HG02943 (cell line): Measurements from ENCODE around the gene SIVA1.

Experiments used
- ATAC-seq: cut with Tn5 transposase; IDR thresholded peaks from one replicate; pipeline ENCODE4 v1.9.1; 2021; ENCODE audit warnings: mild to moderate bottlenecking, low read depth, moderate library complexity; ENCODE audit not compliant: unreplicated experiment

The SIVA1 gene

GRCh38 chr14:104734051-104734587 is 18.8 kb upstream of the SIVA1 start:
- ATAC-seq: no peak

DNA sequence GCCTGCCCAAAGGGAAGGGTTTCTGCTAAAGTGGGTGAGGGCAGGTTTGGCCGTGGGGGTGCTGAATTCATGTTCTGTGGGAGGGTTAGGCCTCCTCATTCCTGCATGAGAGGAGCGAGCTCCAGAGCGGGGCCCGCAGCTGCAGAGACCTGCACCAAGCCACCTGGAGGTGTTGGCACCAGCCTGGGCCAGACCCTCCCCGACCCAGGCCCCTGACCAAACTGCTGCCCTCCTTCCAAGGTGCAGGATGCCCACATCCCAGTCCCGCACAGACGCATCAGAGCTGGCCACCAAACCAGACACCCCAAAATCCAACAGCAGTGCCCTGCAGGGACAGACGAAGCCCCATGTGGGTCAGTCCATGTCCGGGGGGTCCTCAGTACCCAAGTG is 18.4 kb upstream of the SIVA1 start:
- ATAC-seq: no peak

DNA sequence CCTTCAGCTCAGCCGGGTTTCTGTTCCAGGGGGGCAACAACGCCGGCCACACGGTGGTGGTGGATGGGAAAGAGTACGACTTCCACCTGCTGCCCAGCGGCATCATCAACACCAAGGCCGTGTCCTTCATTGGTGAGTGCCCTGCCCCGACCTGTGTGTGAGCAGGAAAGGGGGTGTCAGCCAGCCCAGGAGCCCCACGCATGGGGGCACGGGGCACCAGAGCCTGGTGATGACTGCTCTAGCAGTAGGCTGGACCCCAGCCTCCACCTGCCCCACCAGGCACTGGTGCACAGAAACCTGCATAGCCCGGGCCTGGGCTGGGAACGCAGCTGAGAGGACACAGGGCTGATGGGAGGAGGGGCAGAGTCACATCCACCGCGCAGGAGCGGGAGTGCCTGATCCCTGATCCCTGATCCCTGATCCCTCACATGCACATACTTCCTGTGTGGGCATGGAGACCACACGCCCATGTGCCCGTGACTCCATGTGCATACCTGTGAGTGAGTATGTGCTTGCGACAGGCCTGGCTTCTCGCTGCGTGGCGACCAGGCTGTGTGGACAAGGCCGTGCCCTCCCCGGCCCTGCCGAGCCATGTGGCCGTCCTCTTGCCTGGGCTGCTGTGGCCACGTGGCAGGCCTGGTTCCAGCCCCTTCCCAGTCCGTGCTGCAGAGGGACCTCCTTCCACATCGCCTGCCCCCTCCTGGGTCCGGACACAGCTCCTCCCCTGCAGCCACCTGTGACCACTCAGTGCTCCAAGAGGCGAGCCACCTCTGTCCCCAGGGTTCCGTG is 17.8 kb upstream of the SIVA1 start:
- ATAC-seq: no peak

DNA sequence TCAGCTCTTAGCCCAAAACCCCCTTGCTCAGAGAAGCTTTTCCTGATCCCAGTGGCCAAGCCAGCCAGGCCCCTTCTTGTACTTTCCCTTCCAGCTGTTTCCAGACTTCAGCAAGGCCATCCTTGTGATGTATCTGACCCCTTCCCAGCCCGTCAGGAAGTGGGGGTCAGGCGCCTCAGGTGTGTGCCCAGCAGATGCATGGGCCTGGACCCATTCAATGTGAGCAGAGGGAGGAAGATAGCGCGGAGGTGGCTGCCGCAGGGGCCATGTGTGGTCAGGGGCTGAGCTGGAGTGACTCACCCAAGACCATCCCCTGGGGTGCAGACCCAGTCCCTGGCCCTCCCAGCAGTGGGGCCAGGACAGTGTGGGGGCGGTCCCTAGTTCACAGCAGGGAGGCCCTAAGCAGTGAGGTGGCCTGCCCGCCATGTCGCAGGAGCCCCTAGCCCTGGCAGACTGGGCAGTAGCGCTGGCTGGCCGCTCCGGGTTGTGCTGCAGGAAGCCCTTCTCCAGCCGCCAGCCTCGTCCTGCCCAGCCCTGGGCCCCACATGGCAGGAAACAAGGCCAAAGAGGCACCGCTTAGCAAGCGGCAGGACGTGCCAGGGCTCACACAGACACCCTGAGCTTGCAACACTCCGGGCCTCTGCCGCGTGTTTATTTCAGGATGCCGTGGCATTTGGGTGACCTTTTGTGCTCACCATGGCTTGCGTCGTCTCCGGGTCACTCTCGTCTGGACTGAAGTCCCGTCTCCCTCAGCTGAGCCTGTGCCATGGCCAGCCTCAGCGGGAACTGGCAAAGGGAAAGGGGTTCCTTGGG is 16.9 kb upstream of the SIVA1 start:
- no peak for ATAC-seq

- ATAC-seq: no peak
Observed at GRCh38 chr14:104738375-104739019, 14.4 kb upstream of the SIVA1 start.

DNA sequence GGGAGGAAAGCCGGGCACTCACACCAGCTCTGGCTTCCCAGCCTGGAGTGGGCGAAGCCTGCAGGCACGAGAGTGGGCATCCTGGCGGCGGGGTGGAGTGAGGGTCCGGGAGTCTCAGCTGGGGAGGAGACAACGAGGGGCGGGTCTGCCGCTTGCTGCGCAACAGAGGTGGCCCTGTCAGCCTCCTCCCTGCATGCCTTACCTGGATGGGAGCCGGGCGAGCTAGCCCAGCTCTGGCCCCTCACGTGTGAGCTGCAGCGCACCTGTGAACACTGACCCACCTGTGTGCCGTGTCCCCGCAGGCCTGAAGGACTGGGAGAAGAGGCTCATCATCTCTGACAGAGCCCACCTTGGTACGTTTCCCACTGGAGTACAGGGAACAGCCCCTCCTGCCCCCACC is 13.9 kb upstream of the SIVA1 start:
- no peak for ATAC-seq

DNA sequence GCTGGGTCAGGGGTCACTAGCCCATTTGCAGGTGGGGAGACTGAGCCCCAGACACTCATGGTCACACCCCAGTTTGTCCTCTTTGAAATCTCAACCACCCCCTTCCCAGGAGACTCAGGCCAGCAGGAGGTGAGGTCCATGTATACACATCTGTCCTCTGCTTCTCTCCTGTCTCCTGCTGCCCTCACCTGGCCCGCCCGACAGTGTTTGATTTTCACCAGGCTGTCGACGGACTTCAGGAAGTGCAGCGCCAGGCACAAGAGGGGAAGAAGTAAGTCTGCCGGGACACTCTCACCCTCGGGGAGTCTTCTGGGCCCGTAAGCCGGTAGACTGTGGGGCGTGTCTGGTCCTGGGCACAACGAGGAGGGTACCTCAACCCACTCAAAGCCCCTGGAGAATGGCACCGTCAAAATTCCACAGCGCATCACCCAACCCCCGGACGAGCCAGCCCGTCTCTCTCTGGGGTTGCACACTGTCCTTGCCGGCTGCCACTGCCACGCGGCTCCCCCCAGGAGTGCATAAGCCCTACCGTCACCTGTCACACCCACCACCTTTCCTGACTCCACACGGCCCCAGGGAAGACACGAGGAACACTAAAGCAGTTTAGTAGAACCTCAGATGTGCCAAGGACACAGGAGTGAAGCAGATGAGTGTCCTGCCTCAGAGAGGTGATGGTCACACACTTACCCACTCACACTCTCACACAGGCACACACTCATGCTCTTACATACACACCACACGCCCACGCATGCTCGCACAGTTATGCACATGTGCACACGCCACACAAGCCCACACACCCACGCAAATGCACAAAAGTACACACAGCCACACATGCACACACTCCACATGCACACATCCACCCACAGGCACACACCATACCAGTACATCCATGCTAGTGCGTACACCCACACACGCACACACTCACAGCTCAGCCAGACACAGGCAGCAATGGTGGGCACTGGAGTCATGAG is 13.1 kb upstream of the SIVA1 start:
- no peak for ATAC-seq

GRCh38 chr14:104741108-104741802 is 11.7 kb upstream of the SIVA1 start:
- ATAC-seq: no peak

- no peak for ATAC-seq
Observed at GRCh38 chr14:104741803-104742251, 11.1 kb upstream of the SIVA1 start.

- no peak for ATAC-seq
Observed at GRCh38 chr14:104742586-104743455, 10.1 kb upstream of the SIVA1 start.

GRCh38 chr14:104743461-104744380 is 9.2 kb upstream of the SIVA1 start:
- no peak for ATAC-seq

DNA sequence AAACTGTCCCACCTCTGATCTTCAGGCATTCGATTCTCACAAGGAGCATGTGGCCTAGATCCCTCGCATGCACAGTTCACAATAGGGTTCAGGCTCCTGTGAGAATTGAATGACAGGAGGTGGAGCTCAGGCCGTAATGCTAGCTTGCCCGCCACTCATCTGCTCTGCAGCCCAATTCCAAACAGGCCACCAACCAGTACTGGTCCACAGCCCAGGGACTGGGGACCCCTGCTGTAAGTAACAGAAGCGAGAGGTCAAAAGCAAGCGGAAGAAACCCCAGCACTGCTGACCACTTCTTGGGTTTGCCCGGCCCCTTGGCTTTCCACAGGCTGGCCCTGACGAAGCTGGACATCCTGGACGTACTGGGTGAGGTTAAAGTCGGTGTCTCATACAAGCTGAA is 8.5 kb upstream of the SIVA1 start:
- no peak for ATAC-seq

DNA sequence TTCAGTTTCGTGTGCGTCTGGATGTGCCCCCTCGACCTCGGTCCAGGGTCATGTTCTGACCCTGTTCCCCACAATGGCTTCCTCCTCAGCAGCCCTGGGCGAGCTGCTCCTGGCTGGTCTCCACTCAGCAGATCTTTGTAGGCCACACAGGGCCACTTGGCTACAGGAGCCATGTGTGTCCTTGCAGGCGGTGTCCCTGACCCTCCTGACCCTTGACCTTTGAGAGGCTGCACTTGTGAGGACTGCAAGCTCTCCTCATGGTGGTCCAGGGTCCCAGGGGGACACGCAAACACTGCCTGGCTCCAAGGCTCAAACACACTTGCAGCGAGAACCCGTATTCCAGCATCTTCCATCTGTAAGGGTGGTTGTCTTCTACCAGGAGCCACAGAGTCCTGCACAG is 7.5 kb upstream of the SIVA1 start:
- no peak for ATAC-seq

DNA sequence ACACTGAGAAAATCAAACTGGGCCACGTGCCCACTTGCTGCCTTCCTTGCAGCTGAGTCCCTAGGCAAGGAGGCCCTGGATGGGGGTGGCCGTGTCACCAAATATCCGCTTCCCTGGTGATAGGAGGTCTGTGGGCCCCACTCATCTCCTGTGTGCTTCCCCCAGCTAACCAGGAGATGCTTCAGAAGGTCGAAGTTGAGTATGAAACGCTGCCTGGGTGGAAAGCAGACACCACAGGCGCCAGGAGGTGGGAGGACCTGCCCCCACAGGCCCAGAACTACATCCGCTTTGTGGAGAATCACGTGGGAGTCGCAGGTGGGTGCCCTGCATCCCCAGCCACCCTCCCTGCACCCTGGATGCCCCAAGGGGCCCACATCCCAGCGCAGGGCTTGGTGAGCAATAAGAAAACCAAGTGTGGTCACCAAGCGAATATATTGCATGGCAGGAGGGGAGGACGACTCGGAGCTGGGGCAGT is 6.8 kb upstream of the SIVA1 start:
- ATAC-seq: no peak

GRCh38 chr14:104746934-104747481 is 5.9 kb upstream of the SIVA1 start:
- no peak for ATAC-seq

- ATAC-seq: no peak
Observed at GRCh38 chr14:104747876-104748275, 5.1 kb upstream of the SIVA1 start.

DNA sequence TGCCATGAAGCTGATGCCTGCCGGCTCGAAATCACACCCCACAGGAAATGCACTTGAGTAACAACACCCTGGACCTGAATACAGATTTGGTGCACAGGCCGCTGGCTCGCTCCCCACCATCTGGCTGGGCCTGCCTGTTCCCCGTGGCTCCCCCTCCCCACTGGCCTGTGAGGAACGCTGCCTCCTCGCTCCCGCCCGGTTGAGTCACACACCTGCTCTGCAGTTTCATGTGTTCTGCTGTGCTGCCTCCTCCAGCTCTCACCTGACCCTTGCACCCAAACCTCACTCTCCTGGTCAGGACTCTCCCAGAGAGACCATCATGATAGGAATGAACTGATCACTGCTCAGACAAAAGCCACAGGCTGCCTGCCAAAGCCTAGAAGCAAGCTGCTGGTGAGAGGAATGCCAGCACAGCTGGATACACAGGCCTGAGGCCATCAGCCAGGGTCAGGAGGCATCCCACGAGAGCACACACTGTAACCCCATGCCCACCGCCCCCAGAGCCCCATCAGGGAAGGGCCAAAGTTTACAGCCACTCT is 3.8 kb upstream of the SIVA1 start:
- no peak for ATAC-seq
